Ascending aorta (tissue), 2 donors: ENCODE results near the gene HOXD12. TPM values are rescaled to one million over a fixed set of nuclear protein-coding genes. Genes with fewer than 3 reads are reported as not detected.

Source experiments
- DNase-seq, 2 donors: peaks; one replicate each; pipeline ENCODE4 v3.0.0-alpha.2; 2019; ENCODE audit warnings: low spot score in 2 of 2
- H3K27ac ChIP-seq, 2 donors: fragments of 200-600 bp; sonication (generic); one replicate each; pipeline ENCODE4 v1.5.1; 2016 to 2017; ENCODE audit warnings: mild to moderate bottlenecking in 1 of 2
- H3K27me3 ChIP-seq: fragments of 200-600 bp; sonication (generic); one replicate; pipeline ENCODE4 v1.5.1; 2017
- H3K36me3 ChIP-seq, 2 donors: fragments of 200-600 bp; sonication (generic); one replicate each; pipeline ENCODE4 v1.5.1; 2016
- H3K4me1 ChIP-seq, 2 donors: fragments of 200-600 bp; sonication (generic); one replicate each; pipeline ENCODE4 v1.5.1; 2016 to 2017; ENCODE audit warnings: mild to moderate bottlenecking in 1 of 2
- H3K4me3 ChIP-seq, 2 donors: fragments of 200-600 bp; sonication (generic); one replicate each; pipeline ENCODE4 v1.5.1; 2016 to 2017; ENCODE audit warnings: mild to moderate bottlenecking in 1 of 2
- H3K9me3 ChIP-seq, 2 donors: fragments of 200-600 bp; sonication (generic); one replicate each; pipeline ENCODE4 v1.5.1; 2016
- intact Hi-C: fragments of 100-400 bp; cut with DNase I; formaldehyde crosslinking; loops from one replicate; pipeline ENCODE4 v1.15.1; 2023
- total RNA-seq: library from RNA; depleted of rRNA; stranded (reverse); fragments of >200 nt; gene quantifications from one replicate; pipeline ENCODE4 v1.1.0, GENCODE V29; 2016
- TF ChIP-seq, protein P1 (sequence below), 3 experiments: fragments of 200-600 bp in 2 of 3; fragments of 450-650 bp in 1 of 3; sonication (generic) in 2 of 3; IDR thresholded peaks; one replicate each; pipeline ENCODE4 v1.5.1; 2016 to 2019; ENCODE audit warnings: antibody characterized with exemption in 3 of 3, mild to moderate bottlenecking in 1 of 3, moderate library complexity in 1 of 3

Gene HOXD12
- total RNA-seq, 1 donor from 2014 or later, result not detected

GRCh38 chr2:176100547-176101140, 1.0 kb downstream of the HOXD12 start:
- Histone ChIP-seq H3K4me1 (peaks cover 13 to 24% of the 10 kb centered on the region in 2 donors), H3K9me3 (no peaks in the 10 kb centered on the region), H3K27me3 (peaks cover 56% of the 10 kb centered on the region), H3K4me3 (no peak overlapping the region), H3K36me3 (no peaks in the 10 kb centered on the region), H3K27ac (no peak overlapping the region)
- TF ChIP-seq, protein P1, sequence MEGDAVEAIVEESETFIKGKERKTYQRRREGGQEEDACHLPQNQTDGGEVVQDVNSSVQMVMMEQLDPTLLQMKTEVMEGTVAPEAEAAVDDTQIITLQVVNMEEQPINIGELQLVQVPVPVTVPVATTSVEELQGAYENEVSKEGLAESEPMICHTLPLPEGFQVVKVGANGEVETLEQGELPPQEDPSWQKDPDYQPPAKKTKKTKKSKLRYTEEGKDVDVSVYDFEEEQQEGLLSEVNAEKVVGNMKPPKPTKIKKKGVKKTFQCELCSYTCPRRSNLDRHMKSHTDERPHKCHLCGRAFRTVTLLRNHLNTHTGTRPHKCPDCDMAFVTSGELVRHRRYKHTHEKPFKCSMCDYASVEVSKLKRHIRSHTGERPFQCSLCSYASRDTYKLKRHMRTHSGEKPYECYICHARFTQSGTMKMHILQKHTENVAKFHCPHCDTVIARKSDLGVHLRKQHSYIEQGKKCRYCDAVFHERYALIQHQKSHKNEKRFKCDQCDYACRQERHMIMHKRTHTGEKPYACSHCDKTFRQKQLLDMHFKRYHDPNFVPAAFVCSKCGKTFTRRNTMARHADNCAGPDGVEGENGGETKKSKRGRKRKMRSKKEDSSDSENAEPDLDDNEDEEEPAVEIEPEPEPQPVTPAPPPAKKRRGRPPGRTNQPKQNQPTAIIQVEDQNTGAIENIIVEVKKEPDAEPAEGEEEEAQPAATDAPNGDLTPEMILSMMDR (IDR thresholded peaks at IDR 0.05), result no peak
- intact Hi-C loops, result loop anchor here (10.0 kb wide), 1 partner anchor 916 kb away; the partner anchor contains the start of gene ATP5MC3
- DNase-seq, result peak in 1 of 2 donors; percentile 22

DNA sequence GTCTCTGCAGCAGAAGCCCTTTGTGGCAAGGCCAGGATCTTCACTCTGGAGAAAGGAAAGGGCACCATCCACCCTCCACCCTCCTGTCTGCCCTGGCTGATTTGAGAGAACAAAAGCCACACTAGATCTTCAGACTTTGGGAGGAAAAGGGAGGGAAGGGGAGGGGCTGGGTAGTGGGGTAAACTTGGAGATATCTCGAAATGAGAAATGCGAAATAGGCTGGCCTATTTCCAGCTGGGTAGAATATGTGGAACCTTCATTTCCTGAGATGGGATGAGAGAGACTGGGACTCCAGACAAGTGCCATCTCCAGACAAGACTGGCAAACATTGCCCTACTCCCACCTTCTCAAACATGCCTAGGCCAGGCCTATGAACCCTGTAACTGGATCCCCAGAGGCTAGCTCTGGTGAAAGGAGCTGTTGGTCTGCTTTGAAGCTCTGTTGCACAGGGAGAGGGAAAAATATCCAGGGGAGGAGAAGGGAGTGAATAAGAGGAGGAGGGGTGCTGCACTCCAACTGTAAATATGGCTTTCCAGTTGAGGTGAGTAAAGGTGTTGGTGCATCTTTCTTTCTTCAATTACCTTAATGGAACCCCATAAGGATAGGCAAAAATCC, 1.7 kb downstream of the HOXD12 start:
- H3K4me3 ChIP-seq, result no peak overlapping the region
- H3K9me3 ChIP-seq, result no peaks in the 10 kb centered on the region
- peaks cover 60% of the 10 kb centered on the region for H3K27me3 ChIP-seq
- intact Hi-C loops, result loop anchor here (10.0 kb wide), 1 partner anchor 917 kb away; the partner anchor contains the start of gene ATP5MC3
- TF ChIP-seq, protein P1 (IDR thresholded peaks at IDR 0.05), result no peak
- H3K36me3 ChIP-seq, result no peaks in the 10 kb centered on the region
- no peak overlapping the region for H3K27ac ChIP-seq
- DNase-seq, result peak in 1 of 2 donors; percentile 19
- H3K4me1 ChIP-seq, result peaks cover 13 to 24% of the 10 kb centered on the region in 2 donors

GRCh38 chr2:176101842-176102241, 2.2 kb downstream of the HOXD12 start:
- intact Hi-C loops, result loop anchor here (10.0 kb wide), 1 partner anchor 917 kb away; the partner anchor contains the start of gene ATP5MC3
- TF ChIP-seq, protein P1 (IDR thresholded peaks at IDR 0.05), result no peak

DNA sequence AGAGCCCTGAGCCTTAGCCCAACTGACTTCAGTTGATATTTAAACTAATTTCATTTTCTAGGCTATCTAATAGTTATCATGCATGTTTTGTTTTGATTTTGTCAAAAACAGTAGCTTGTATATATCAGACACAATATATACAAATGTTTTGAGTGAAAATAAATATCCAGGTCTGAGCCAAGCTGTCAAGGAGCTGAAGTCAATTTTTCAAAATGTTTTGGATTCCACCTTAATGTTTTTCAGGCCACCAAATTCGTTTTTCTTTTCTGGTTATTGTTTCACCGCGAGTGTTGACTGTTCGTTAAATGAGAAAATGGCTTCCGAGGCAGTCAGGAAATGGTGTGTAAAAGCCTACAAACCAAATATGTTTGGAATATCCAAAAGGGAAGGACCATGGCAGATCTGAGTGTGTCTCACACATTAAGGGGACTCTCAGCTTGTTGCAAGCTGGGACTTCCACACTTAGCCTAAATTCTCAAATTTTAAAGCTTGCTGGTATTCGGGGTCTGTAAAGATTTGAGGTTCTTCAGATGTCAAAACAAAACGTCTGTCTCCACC, 2.8 kb downstream of the HOXD12 start:
- TF ChIP-seq, protein P1 (IDR thresholded peaks at IDR 0.05), result no peak
- intact Hi-C loops, result loop anchor here (10.0 kb wide), 1 partner anchor 918 kb away; the partner anchor contains the start of gene ATP5MC3
- DNase-seq, result no peak
- H3K4me3 ChIP-seq, result no peak overlapping the region
- H3K36me3 ChIP-seq, result no peaks in the 10 kb centered on the region
- H3K27ac ChIP-seq, result no peak overlapping the region
- peaks cover 61% of the 10 kb centered on the region for H3K27me3 ChIP-seq
- H3K9me3 ChIP-seq, result no peaks in the 10 kb centered on the region
- H3K4me1 ChIP-seq, result peaks cover 5 to 22% of the 10 kb centered on the region in 2 donors

More at GRCh38 chr2:176101842-176102241, 2.2 kb downstream of the HOXD12 start:
- no peaks in the 10 kb centered on the region for H3K36me3 ChIP-seq
- no peak overlapping the region for H3K4me3 ChIP-seq
- peaks cover 62% of the 10 kb centered on the region for H3K27me3 ChIP-seq
- peaks cover 10 to 24% of the 10 kb centered on the region in 2 donors for H3K4me1 ChIP-seq
- peak in 1 of 2 donors; percentile 27 for DNase-seq
- H3K27ac ChIP-seq, result no peak overlapping the region
- H3K9me3 ChIP-seq, result no peaks in the 10 kb centered on the region

GRCh38 chr2:176103194-176103593, 3.6 kb downstream of the HOXD12 start:
- Histone ChIP-seq H3K4me3 (no peak overlapping the region), H3K9me3 (no peaks in the 10 kb centered on the region), H3K27ac (no peak overlapping the region), H3K4me1 (peaks cover 0 to 16% of the 10 kb centered on the region in 2 donors), H3K27me3 (peaks cover 60% of the 10 kb centered on the region), H3K36me3 (no peaks in the 10 kb centered on the region)
- intact Hi-C loops, result loop anchor here (10.0 kb wide), 1 partner anchor 918 kb away; the partner anchor contains the start of gene ATP5MC3
- no peak for DNase-seq
- TF ChIP-seq, protein P1 (IDR thresholded peaks at IDR 0.05), result no peak
